WI38 (cell line): ENCODE measurements around the gene PF4V1.

ENCODE experiments used
- H3K4me3 ChIP-seq: 2 replicates; pipeline ENCODE4 v1.5.1; 2011; ENCODE audit warnings: low read depth, mild to moderate bottlenecking, control low read depth, low read length
- CTCF ChIP-seq: IDR thresholded peaks from 2 replicates; pipeline ENCODE4 v1.5.1; 2012; ENCODE audit warnings: low read depth, mild to moderate bottlenecking, control low read depth, low read length

Gene PF4V1

GRCh38 chr4:73869130-73870055 is 16.3 kb downstream of the PF4V1 start, which contains the start of gene CXCL1:
TSS of gene CXCL1 (plus strand) at chr4:73869393. CDS start at chr4:73869471, 78 bp downstream.
- H3K4me3 ChIP-seq, result peak within 1 kb of the TSS; percentile 47
- no peak for TF ChIP-seq CTCF

- H3K4me3 ChIP-seq, result no peak overlapping the region
- TF ChIP-seq CTCF, result no peak
Observed at GRCh38 chr4:73870260-73870659, 17.2 kb downstream of the PF4V1 start.

- no peak overlapping the region for H3K4me3 ChIP-seq
- no peak for TF ChIP-seq CTCF
Observed at GRCh38 chr4:73870768-73871167, 17.7 kb downstream of the PF4V1 start.

- H3K4me3 ChIP-seq, result no peak overlapping the region
- no peak for TF ChIP-seq CTCF
Observed at GRCh38 chr4:73871511-73872310, 18.6 kb downstream of the PF4V1 start.

- no peak overlapping the region for H3K4me3 ChIP-seq
- TF ChIP-seq CTCF, result no peak
Observed at GRCh38 chr4:73872316-73873108, 19.4 kb downstream of the PF4V1 start.

- no peak for TF ChIP-seq CTCF
Observed at GRCh38 chr4:73874386-73874785, 21.3 kb downstream of the PF4V1 start.

More at GRCh38 chr4:73874386-73874785, 21.3 kb downstream of the PF4V1 start:
- H3K4me3 ChIP-seq, result no peak overlapping the region
